ENCODE measurements around the gene MAPKAP1. TPM values are rescaled to one million over a fixed set of nuclear protein-coding genes. Genes with fewer than 3 reads are reported as not detected.
A peak's percentile ranks its signal among the peaks of the same experiment; 100 is the strongest.

The MAPKAP1 gene
- polyA plus RNA-seq, 3 donors: 39.9 to 57.5 (median 44.1) TPM

DNA sequence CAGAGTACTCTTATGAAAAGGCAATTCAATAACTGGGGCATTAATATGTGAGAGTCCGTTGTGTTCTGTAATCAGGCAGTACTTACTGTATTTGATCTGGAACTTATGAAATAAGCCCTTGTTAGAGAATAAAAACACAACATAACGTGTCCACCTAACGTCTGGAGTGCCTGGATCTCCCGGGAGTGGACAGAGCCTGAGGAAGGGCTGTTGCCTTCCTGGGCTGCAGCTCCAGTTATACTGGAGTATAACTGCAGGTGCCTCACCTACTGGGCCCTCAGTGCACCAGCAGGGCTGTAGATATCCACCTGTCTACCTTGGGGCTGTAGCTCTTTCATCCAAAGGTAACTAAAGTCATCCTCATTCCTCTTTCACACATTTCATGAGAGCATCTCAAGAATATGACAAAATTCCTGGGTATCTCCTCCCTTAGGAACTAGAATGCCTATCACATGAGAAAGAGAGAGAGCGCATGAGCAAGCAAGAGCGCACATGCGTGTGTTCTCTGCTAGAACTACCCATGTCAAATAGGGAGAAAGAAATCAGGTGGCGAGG, 245.3 kb downstream of the MAPKAP1 start:
- no peak overlapping the region for H3K4me3 Mint-ChIP-seq
- Histone ChIP-seq H3K4me2 (replicated peaks; ENCODE audit: extremely low read depth, low read length, poor library complexity, severe bottlenecking) (no peak overlapping the region), H3K9ac (ENCODE audit: insufficient read depth, low read length, poor library complexity, severe bottlenecking) (no peak overlapping the region), H3K4me3 (replicated peaks in 1 of 3; ENCODE audit: low read depth in 2 of 3, low read length in 3 of 3) (no peak overlapping the region), H3K36me3 (replicated peaks in 1 of 2; ENCODE audit: control insufficient read depth in 1 of 2, insufficient read depth in 2 of 2, low read length in 2 of 2) (peaks cover 14 to 65% of the 10 kb centered on the region in 2 donors), H4K20me1 (ENCODE audit: insufficient read depth, low read length) (no peaks in the 10 kb centered on the region), H3K27ac (ENCODE audit: low read depth in 1 of 2, low read length in 2 of 2) (no peak overlapping the region), H3K79me2 (ENCODE audit: insufficient read depth, low read length) (no peaks in the 10 kb centered on the region), H3K9me3 (replicated peaks in 1 of 2; ENCODE audit: control insufficient read depth in 1 of 2, insufficient read depth in 1 of 2, low read length in 2 of 2) (peaks cover 11% of the 10 kb centered on the region in 2 donors), H3K27me3 (ENCODE audit: control insufficient read depth in 2 of 2, insufficient read depth in 2 of 2, low read length in 2 of 2) (no peaks in the 10 kb centered on the region), H3K4me1 (ENCODE audit: control insufficient read depth in 1 of 2, insufficient read depth in 2 of 2, low read length in 2 of 2) (no peaks in the 10 kb centered on the region), H2AFZ (ENCODE audit: insufficient read depth, low read depth, low read length, poor library complexity, severe bottlenecking) (no peak overlapping the region)
- no peaks in the 10 kb centered on the region for H3K4me1 Mint-ChIP-seq
- TF ChIP-seq, protein P1, sequence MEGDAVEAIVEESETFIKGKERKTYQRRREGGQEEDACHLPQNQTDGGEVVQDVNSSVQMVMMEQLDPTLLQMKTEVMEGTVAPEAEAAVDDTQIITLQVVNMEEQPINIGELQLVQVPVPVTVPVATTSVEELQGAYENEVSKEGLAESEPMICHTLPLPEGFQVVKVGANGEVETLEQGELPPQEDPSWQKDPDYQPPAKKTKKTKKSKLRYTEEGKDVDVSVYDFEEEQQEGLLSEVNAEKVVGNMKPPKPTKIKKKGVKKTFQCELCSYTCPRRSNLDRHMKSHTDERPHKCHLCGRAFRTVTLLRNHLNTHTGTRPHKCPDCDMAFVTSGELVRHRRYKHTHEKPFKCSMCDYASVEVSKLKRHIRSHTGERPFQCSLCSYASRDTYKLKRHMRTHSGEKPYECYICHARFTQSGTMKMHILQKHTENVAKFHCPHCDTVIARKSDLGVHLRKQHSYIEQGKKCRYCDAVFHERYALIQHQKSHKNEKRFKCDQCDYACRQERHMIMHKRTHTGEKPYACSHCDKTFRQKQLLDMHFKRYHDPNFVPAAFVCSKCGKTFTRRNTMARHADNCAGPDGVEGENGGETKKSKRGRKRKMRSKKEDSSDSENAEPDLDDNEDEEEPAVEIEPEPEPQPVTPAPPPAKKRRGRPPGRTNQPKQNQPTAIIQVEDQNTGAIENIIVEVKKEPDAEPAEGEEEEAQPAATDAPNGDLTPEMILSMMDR (IDR thresholded peaks at IDR 0.05): no peak
- peaks cover 45 to 46% of the 10 kb centered on the region in 2 donors for H3K36me3 Mint-ChIP-seq
- H3K27ac Mint-ChIP-seq: no peak overlapping the region
- no peak for DNase-seq
- no peaks in the 10 kb centered on the region for H3K27me3 Mint-ChIP-seq (ENCODE audit: low read depth in 3 of 3)
- peaks cover 14 to 29% (median 24%) of the 10 kb centered on the region in 7 donors for H3K9me3 Mint-ChIP-seq
- intact Hi-C loops (cut with micrococcal nuclease): no loop called here
- 97% methylated on average over 4 of the region's 8 CpGs for WGBS (ENCODE audit: insufficient coverage)

DNA sequence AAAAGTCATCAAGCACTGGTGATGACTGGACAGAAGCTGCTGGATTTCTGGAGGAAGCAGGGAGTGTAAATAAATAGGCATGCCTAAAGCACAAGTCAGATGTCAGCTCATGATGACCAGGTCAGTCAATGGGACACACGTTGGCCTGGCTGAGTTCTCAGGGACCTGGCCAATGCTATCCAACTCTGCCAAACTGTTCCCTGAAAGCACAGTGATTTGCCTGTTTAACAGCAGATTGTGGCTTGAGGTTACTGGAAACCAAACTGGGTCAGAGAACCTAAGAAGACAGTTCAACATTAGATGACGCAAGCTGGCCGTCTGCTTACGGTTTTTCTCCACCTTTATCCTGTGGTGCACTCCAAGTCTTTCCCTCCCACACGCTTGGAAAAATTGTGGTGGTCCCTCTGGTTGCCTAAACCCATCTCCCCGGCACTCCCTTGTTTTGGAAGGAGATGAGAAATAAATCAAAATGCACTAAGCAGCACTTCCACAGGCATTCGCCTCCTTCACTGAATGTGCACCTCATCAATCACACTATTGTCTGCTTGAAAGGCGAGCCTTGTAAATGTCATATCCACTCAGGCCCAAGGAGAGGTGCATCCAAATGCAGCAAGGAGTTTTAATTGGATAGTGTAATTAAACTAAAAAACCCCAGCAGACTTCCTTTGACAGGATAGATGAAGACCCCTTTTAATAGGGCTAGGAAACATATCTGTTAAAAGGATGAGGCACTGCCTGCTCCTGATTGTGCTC, 245.9 kb downstream of the MAPKAP1 start:
- H3K9ac ChIP-seq (ENCODE audit: insufficient read depth, low read length, poor library complexity, severe bottlenecking): no peak overlapping the region
- no peaks in the 10 kb centered on the region for H4K20me1 ChIP-seq (ENCODE audit: insufficient read depth, low read length)
- no peak for DNase-seq
- H3K36me3 ChIP-seq (replicated peaks in 1 of 2; ENCODE audit: control insufficient read depth in 1 of 2, insufficient read depth in 2 of 2, low read length in 2 of 2): peaks cover 9 to 63% of the 10 kb centered on the region in 2 donors
- no peaks in the 10 kb centered on the region for H3K79me2 ChIP-seq (ENCODE audit: insufficient read depth, low read length)
- H3K36me3 Mint-ChIP-seq: peaks cover 48 to 53% of the 10 kb centered on the region in 2 donors
- 72% methylated on average over 3 of the region's 8 CpGs for WGBS (ENCODE audit: insufficient coverage)
- H3K27me3 ChIP-seq (ENCODE audit: control insufficient read depth in 2 of 2, insufficient read depth in 2 of 2, low read length in 2 of 2): no peaks in the 10 kb centered on the region
- intact Hi-C loops (cut with micrococcal nuclease): no loop called here
- H3K4me1 Mint-ChIP-seq: no peaks in the 10 kb centered on the region
- no peaks in the 10 kb centered on the region for H3K4me1 ChIP-seq (ENCODE audit: control insufficient read depth in 1 of 2, insufficient read depth in 2 of 2, low read length in 2 of 2)
- H3K27ac Mint-ChIP-seq: peak overlapping the region in 1 of 7 donors; percentile 73
- H2AFZ ChIP-seq (ENCODE audit: insufficient read depth, low read depth, low read length, poor library complexity, severe bottlenecking): no peak overlapping the region
- TF ChIP-seq, protein P1 (IDR thresholded peaks at IDR 0.05): no peak
- H3K4me2 ChIP-seq (replicated peaks; ENCODE audit: extremely low read depth, low read length, poor library complexity, severe bottlenecking): no peak overlapping the region
- H3K9me3 ChIP-seq (replicated peaks in 1 of 2; ENCODE audit: control insufficient read depth in 1 of 2, insufficient read depth in 1 of 2, low read length in 2 of 2): peaks cover 15 to 18% of the 10 kb centered on the region in 2 donors
- H3K4me3 Mint-ChIP-seq: no peak overlapping the region
- no peak overlapping the region for H3K27ac ChIP-seq (ENCODE audit: low read depth in 1 of 2, low read length in 2 of 2)
- H3K9me3 Mint-ChIP-seq: peaks cover 17 to 33% (median 31%) of the 10 kb centered on the region in 7 donors
- H3K27me3 Mint-ChIP-seq (ENCODE audit: low read depth in 3 of 3): no peaks in the 10 kb centered on the region
- no peak overlapping the region for H3K4me3 ChIP-seq (replicated peaks in 1 of 3; ENCODE audit: low read depth in 2 of 3, low read length in 3 of 3)
